CD4-positive, alpha-beta T cell treated with Interleukin-10 for 1 hour (primary cell): Measurements from ENCODE around the gene BRI3BP.
"Not testable (repeated sequence)": the region's sequence is repeated elsewhere in the genome, so short reads cannot be mapped to it uniquely, and the experiment has no call there.

Experiments used
- DNase-seq: peaks from one replicate; pipeline ENCODE4 v3.0.0-alpha.2; 2020

Gene BRI3BP

GRCh38 chr12:125070112-125070511, 76.7 kb downstream of the BRI3BP start:
- DNase-seq: no peak

GRCh38 chr12:125070661-125071390, 77.4 kb downstream of the BRI3BP start:
- no peak for DNase-seq

GRCh38 chr12:125071456-125071855, 78.0 kb downstream of the BRI3BP start:
- DNase-seq: no peak

- no peak for DNase-seq
These were observed 79.1 kb downstream of the BRI3BP start for GRCh38 chr12:125072496-125072895.

GRCh38 chr12:125074294-125074693, 80.8 kb downstream of the BRI3BP start:
- DNase-seq: not testable (repeated sequence)

- DNase-seq: no peak
These were observed 82.7 kb downstream of the BRI3BP start for GRCh38 chr12:125076103-125076502.

- DNase-seq: no peak
These were observed 85.6 kb downstream of the BRI3BP start for GRCh38 chr12:125079084-125079483.

- no peak for DNase-seq
These were observed 86.5 kb downstream of the BRI3BP start for GRCh38 chr12:125079648-125080645.
